Measurements from ENCODE around the gene MAP3K19.

MAP3K19 gene

DNA sequence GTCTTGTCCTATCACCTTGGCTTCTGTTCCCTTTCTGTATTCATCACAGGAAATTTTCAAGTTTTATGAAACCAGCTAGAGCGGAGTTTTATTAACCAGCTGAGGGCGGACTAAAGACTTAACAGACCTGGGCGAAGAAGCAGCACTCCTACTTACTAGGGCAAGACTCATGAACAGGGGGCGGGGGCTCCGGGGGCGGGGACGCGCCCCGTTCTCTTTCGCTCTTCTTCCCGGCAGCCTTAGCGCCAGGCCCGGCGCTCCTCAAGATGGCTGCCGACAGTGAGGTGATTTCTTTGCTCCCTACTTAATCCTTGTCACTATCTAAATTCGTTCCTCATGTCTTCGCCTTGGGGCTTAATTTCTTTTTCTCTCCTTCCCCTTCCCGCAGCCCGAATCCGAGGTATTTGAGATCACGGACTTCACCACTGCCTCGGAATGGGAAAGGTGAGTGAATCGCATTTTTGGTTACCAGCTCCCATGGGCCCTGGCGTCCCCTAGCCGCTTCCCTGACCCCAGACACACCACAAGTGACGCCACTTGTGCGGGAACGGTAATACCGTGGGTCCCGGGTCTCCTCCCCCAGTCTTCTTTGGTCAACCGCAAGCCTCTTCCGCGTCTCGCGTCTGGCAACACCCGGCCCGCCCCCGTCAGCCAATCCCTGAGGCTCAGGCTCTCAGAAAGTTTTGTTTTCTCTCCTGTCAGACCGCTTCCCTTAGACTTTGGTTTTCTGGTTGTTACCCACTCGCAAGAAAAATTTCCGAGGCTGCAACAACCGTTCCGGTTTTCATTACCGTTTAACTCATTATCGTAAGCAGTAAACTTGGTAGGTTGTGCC, 5.0 kb upstream of the MAP3K19 start, which contains the start of gene RAB3GAP1:
RAB3GAP1 (plus strand) TSS at position 251 of the 835 bp plus-strand sequence; CDS start at position 267, 16 bp downstream.
- Histone ChIP-seq H4K20me1 (ENCODE audit: insufficient read depth, low read length) (no peaks in the 10 kb centered on the region; the same call in 1 of the 2 replicates), H2AFZ (ENCODE audit: low read depth, low read length) (peak within 1 kb of the TSS; percentile 100), H3K4me3 (ENCODE audit: low read depth in 1 of 2, low read length in 2 of 2) (peak within 1 kb of the TSS; percentile 83 to 95), H3K9me3 (ENCODE audit: insufficient read depth, low read length, severe bottlenecking) (no peaks in the 10 kb centered on the region), H3K4me2 (ENCODE audit: insufficient read depth, low read length) (peak within 1 kb of the TSS; percentile 73), H3K27me3 (ENCODE audit: insufficient read depth, low read length, poor library complexity) (no peaks in the 10 kb centered on the region), H3K79me2 (ENCODE audit: insufficient read depth, low read length) (peaks cover 48% of the 10 kb centered on the region), H3K27ac (ENCODE audit: low read length) (peak within 1 kb of the TSS; percentile 100), H3K36me3 (ENCODE audit: insufficient read depth, low read length) (no peaks in the 10 kb centered on the region; the same call in 1 of the 2 replicates), H3K4me1 (ENCODE audit: insufficient read depth, low read length) (peaks cover 59% of the 10 kb centered on the region), H3K9ac (ENCODE audit: low read depth, low read length) (peak within 1 kb of the TSS; percentile 98)
- ATAC-seq (ENCODE audit: insufficient read depth, low read depth) = peak; percentile 89
- TF ChIP-seq EZH2 (IDR thresholded peaks at IDR 0.05; ENCODE audit: borderline replicate concordance, low read depth, low read length, severe bottlenecking) = no peak
- TF ChIP-seq, protein P1, sequence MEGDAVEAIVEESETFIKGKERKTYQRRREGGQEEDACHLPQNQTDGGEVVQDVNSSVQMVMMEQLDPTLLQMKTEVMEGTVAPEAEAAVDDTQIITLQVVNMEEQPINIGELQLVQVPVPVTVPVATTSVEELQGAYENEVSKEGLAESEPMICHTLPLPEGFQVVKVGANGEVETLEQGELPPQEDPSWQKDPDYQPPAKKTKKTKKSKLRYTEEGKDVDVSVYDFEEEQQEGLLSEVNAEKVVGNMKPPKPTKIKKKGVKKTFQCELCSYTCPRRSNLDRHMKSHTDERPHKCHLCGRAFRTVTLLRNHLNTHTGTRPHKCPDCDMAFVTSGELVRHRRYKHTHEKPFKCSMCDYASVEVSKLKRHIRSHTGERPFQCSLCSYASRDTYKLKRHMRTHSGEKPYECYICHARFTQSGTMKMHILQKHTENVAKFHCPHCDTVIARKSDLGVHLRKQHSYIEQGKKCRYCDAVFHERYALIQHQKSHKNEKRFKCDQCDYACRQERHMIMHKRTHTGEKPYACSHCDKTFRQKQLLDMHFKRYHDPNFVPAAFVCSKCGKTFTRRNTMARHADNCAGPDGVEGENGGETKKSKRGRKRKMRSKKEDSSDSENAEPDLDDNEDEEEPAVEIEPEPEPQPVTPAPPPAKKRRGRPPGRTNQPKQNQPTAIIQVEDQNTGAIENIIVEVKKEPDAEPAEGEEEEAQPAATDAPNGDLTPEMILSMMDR (IDR thresholded peaks at IDR 0.05; ENCODE audit: borderline replicate concordance, extremely low read depth, low read length, poor library complexity, severe bottlenecking) = no peak
- DNase-seq = peak; percentile 92

- DNase-seq (no peak), ATAC-seq (ENCODE audit: insufficient read depth, low read depth) (no peak)
- H3K9me3 ChIP-seq (ENCODE audit: insufficient read depth, low read length, severe bottlenecking) = no peaks in the 10 kb centered on the region
- H3K36me3 ChIP-seq (ENCODE audit: insufficient read depth, low read length) = no peaks in the 10 kb centered on the region; the same call in 1 of the 2 replicates
- TF ChIP-seq, protein P1 (IDR thresholded peaks at IDR 0.05; ENCODE audit: borderline replicate concordance, extremely low read depth, low read length, poor library complexity, severe bottlenecking) = no peak
- no peak for TF ChIP-seq EZH2 (IDR thresholded peaks at IDR 0.05; ENCODE audit: borderline replicate concordance, low read depth, low read length, severe bottlenecking)
- H2AFZ ChIP-seq (ENCODE audit: low read depth, low read length) = peak overlapping the region; percentile 38; the same call in 1 of the 2 replicates
- H3K4me1 ChIP-seq (ENCODE audit: insufficient read depth, low read length) = peaks cover 43% of the 10 kb centered on the region
- no peak overlapping the region for H3K27ac ChIP-seq (ENCODE audit: low read length)
- no peak overlapping the region for H3K4me3 ChIP-seq (ENCODE audit: low read depth in 1 of 2, low read length in 2 of 2)
- peaks cover 34% of the 10 kb centered on the region for H3K79me2 ChIP-seq (ENCODE audit: insufficient read depth, low read length)
- H3K9ac ChIP-seq (ENCODE audit: low read depth, low read length) = no peak overlapping the region
- no peaks in the 10 kb centered on the region for H3K27me3 ChIP-seq (ENCODE audit: insufficient read depth, low read length, poor library complexity)
- 0 out of 2 replicates have a peak overlapping the region, but pooled peaks have one; percentile 73 for H3K4me2 ChIP-seq (ENCODE audit: insufficient read depth, low read length)
- no peaks in the 10 kb centered on the region; the same call in 1 of the 2 replicates for H4K20me1 ChIP-seq (ENCODE audit: insufficient read depth, low read length)
Measured at GRCh38 chr2:135050684-135051083, 3.4 kb upstream of the MAP3K19 start.

GRCh38 chr2:135050132-135050531, 2.9 kb upstream of the MAP3K19 start:
- ATAC-seq (ENCODE audit: insufficient read depth, low read depth) (no peak), DNase-seq (no peak)
- Histone ChIP-seq H3K27ac (ENCODE audit: low read length) (no peak overlapping the region), H3K36me3 (ENCODE audit: insufficient read depth, low read length) (no peaks in the 10 kb centered on the region; the same call in 1 of the 2 replicates), H4K20me1 (ENCODE audit: insufficient read depth, low read length) (no peaks in the 10 kb centered on the region; the same call in 1 of the 2 replicates), H3K79me2 (ENCODE audit: insufficient read depth, low read length) (peaks cover 29% of the 10 kb centered on the region), H3K9me3 (ENCODE audit: insufficient read depth, low read length, severe bottlenecking) (no peaks in the 10 kb centered on the region), H3K4me1 (ENCODE audit: insufficient read depth, low read length) (peaks cover 38% of the 10 kb centered on the region), H3K4me3 (ENCODE audit: low read depth in 1 of 2, low read length in 2 of 2) (no peak overlapping the region), H3K9ac (ENCODE audit: low read depth, low read length) (no peak overlapping the region), H3K27me3 (ENCODE audit: insufficient read depth, low read length, poor library complexity) (no peaks in the 10 kb centered on the region), H3K4me2 (ENCODE audit: insufficient read depth, low read length) (no peak overlapping the region), H2AFZ (ENCODE audit: low read depth, low read length) (no peak overlapping the region)
- TF ChIP-seq, protein P1 (IDR thresholded peaks at IDR 0.05; ENCODE audit: borderline replicate concordance, extremely low read depth, low read length, poor library complexity, severe bottlenecking) = no peak
- no peak for TF ChIP-seq EZH2 (IDR thresholded peaks at IDR 0.05; ENCODE audit: borderline replicate concordance, low read depth, low read length, severe bottlenecking)

Data from DND-41 (cell line).